Mesenteric fat pad (tissue), 1 donor: ENCODE measurements around the gene MARCHF10. TPM values are rescaled to one million over a fixed set of nuclear protein-coding genes. Genes with fewer than 3 reads are reported as not detected.

Experiments used
- DNase-seq: peaks from one replicate; pipeline ENCODE4 v3.0.0-alpha.2; 2020; ENCODE audit warnings: low spot score
- total RNA-seq: library from RNA; stranded (reverse); fragmentation: NEBNext Ultra II Directional; extraction: Animal tissue kit (Norgen Biotek cat#: 25700); gene quantifications from one replicate; pipeline ENCODE4 v1.2.1, GENCODE V29; 2021
- donor health status: DM: yes; HTN: yes; CAD: no.

Gene MARCHF10
- total RNA-seq, 1 donor from 2014 or later, result 0.16 TPM

- DNase-seq, result no peak
Observed at GRCh38 chr17:62720126-62720850, 87.8 kb downstream of the MARCHF10 start.

- no peak for DNase-seq
Observed at GRCh38 chr17:62719586-62719985, 88.5 kb downstream of the MARCHF10 start.

GRCh38 chr17:62718429-62718828, 89.7 kb downstream of the MARCHF10 start:
- DNase-seq, result no peak

GRCh38 chr17:62717889-62718288, 90.2 kb downstream of the MARCHF10 start:
- no peak for DNase-seq

- DNase-seq, result no peak
Observed at GRCh38 chr17:62717589-62717855, 90.6 kb downstream of the MARCHF10 start.

GRCh38 chr17:62716834-62717588, 91.1 kb downstream of the MARCHF10 start:
- DNase-seq, result no peak

- DNase-seq, result no peak
Observed at GRCh38 chr17:62715882-62716390, 92.2 kb downstream of the MARCHF10 start.

GRCh38 chr17:62714016-62714777, 93.9 kb downstream of the MARCHF10 start:
- DNase-seq, result peak; percentile 67

- DNase-seq, result peak; percentile 28
Observed at GRCh38 chr17:62713086-62713881, 94.8 kb downstream of the MARCHF10 start.

GRCh38 chr17:62712171-62712581, 95.9 kb downstream of the MARCHF10 start:
- DNase-seq, result peak; percentile 79

GRCh38 chr17:62708587-62708986, 99.5 kb downstream of the MARCHF10 start:
- peak; percentile 18 for DNase-seq

- DNase-seq, result peak; percentile 59
Observed at GRCh38 chr17:62707425-62707739, 100.7 kb downstream of the MARCHF10 start.

GRCh38 chr17:62706598-62707424, 101.3 kb downstream of the MARCHF10 start:
- peak; percentile 85 for DNase-seq

- DNase-seq, result peak; percentile 76
Observed at GRCh38 chr17:62705778-62706597, 102.1 kb downstream of the MARCHF10 start.

- DNase-seq, result peak; percentile 20
Observed at GRCh38 chr17:62705156-62705777, 102.8 kb downstream of the MARCHF10 start.

GRCh38 chr17:62704381-62704971, 103.6 kb downstream of the MARCHF10 start:
- DNase-seq, result peak; percentile 91

- DNase-seq, result peak; percentile 94
Observed at GRCh38 chr17:62703776-62704380, 104.2 kb downstream of the MARCHF10 start.

- DNase-seq, result no peak
Observed at GRCh38 chr17:62703261-62703775, 104.8 kb downstream of the MARCHF10 start.
